A673 (cell line): ENCODE measurements around the gene DZIP1. TPM values are rescaled to one million over a fixed set of nuclear protein-coding genes. Genes with fewer than 3 reads are reported as not detected.

Experiments
- BruUV-seq: library from RNA; stranded (reverse); fragments of 400-500 nt; replicated peaks from 2 replicates; lab custom pipeline; 2021; lab: Mats Ljungman, UMichigan
- CTCF ChIA-PET: fragments of 300-600 bp; sonication (Branson Sonifier 250); formaldehyde crosslinking; loops from one replicate; lab custom pipeline; 2022; ENCODE audit warnings: antibody characterized with exemption; lab: Charles Lee
- POLR2A ChIA-PET: fragments of 300-600 bp; sonication (Branson Sonifier 250); formaldehyde crosslinking; loops from one replicate; lab custom pipeline; 2022; ENCODE audit warnings: antibody characterized with exemption; ENCODE audit not compliant: low non-redundant PET; lab: Charles Lee
- DNase-seq: peaks from one replicate; pipeline ENCODE4 v3.0.0-alpha.2; 2015; ENCODE audit warnings: low spot score
- H3K27ac ChIP-seq: fragments of 200-600 bp; sonication (generic); 2 replicates; pipeline ENCODE4 v1.5.1; 2016; ENCODE audit warnings: mixed run types, low read depth, mild to moderate bottlenecking, mixed read lengths, antibody characterized with exemption, low read length; ENCODE audit not compliant: poor library complexity, severe bottlenecking
- H3K27me3 ChIP-seq: fragments of 200-600 bp; sonication (generic); replicated peaks from 2 replicates; pipeline ENCODE4 v1.6.1; 2017; ENCODE audit warnings: mixed run types, low read depth, mild to moderate bottlenecking, mixed read lengths, antibody characterized with exemption, low read length; ENCODE audit not compliant: insufficient read depth, poor library complexity
- H3K36me3 ChIP-seq: fragments of 200-600 bp; sonication (generic); 2 replicates; pipeline ENCODE4 v1.6.1; 2016; ENCODE audit warnings: mixed run types, mild to moderate bottlenecking, mixed read lengths, antibody characterized with exemption, low read length; ENCODE audit not compliant: insufficient read depth, poor library complexity, severe bottlenecking
- H3K4me1 ChIP-seq: fragments of 200-600 bp; sonication (generic); 2 replicates; pipeline ENCODE4 v1.6.1; 2017; ENCODE audit warnings: mixed run types, mild to moderate bottlenecking, mixed read lengths, antibody characterized with exemption, low read length; ENCODE audit not compliant: insufficient read depth, poor library complexity, severe bottlenecking
- H3K4me3 ChIP-seq: fragments of 200-600 bp; sonication (generic); 2 replicates; pipeline ENCODE4 v1.5.1; 2016; ENCODE audit warnings: low read depth, mixed run types, mild to moderate bottlenecking, mixed read lengths, low read length; ENCODE audit not compliant: poor library complexity, severe bottlenecking
- H3K9me3 ChIP-seq: fragments of 200-600 bp; sonication (generic); 2 replicates; pipeline ENCODE4 v1.6.1; 2016; ENCODE audit warnings: mixed run types, low read depth, mild to moderate bottlenecking, mixed read lengths, antibody characterized with exemption, low read length; ENCODE audit not compliant: poor library complexity, severe bottlenecking
- CTCF ChIP-seq: fragments of 300-800, 200-600 bp; sonication (generic); conservative IDR thresholded peaks from 2 replicates; pipeline ENCODE4 v1.5.1; 2017; ENCODE audit warnings: low read depth, mild to moderate bottlenecking, antibody characterized with exemption, low read length, moderate library complexity, mixed read lengths
- EZH2 ChIP-seq: fragments of 200-600 bp; sonication (generic); IDR thresholded peaks from 2 replicates; pipeline ENCODE4 v1.6.1; 2017; ENCODE audit warnings: borderline replicate concordance, low read depth, mild to moderate bottlenecking, mixed read lengths, antibody characterized with exemption, low read length; ENCODE audit not compliant: poor library complexity, severe bottlenecking
- intact Hi-C: fragments of 100-400 bp; cut with micrococcal nuclease; formaldehyde crosslinking; loops from one replicate; pipeline ENCODE4 v1.10.0; 2022; ENCODE audit not compliant: unreplicated experiment
- total RNA-seq: library from RNA; stranded (reverse); gene quantifications from 2 replicates; pipeline ENCODE4 v1.2.3, GENCODE V29; 2021

DZIP1 gene
- total RNA-seq, 1 experiment from 2014 or later: 6.1 TPM

- H3K27ac ChIP-seq: no peak overlapping the region
- TF ChIP-seq EZH2 (no peak), CTCF (no peak)
- CTCF ChIA-PET: no interaction called here
- no peaks in the 10 kb centered on the region for H3K4me1 ChIP-seq
- H3K36me3 ChIP-seq: no peaks in the 10 kb centered on the region
- DNase-seq: no peak
- intact Hi-C loops: no loop called here
- H3K9me3 ChIP-seq: no peaks in the 10 kb centered on the region
- no peak overlapping the region for H3K4me3 ChIP-seq
- no TSS peak for BruUV-seq
- peaks cover 3% of the 10 kb centered on the region for H3K27me3 ChIP-seq
- POLR2A ChIA-PET: no interaction called here
Measured at GRCh38 chr13:95656386-95657015, 12.0 kb upstream of the DZIP1 start.

GRCh38 chr13:95652821-95653220 is 8.3 kb upstream of the DZIP1 start:
- POLR2A ChIA-PET: no interaction called here
- CTCF ChIA-PET: no interaction called here
- TF ChIP-seq EZH2 (no peak), CTCF (no peak)
- intact Hi-C loops: no loop called here
- DNase-seq: no peak
- H3K9me3 ChIP-seq: no peaks in the 10 kb centered on the region
- no peak overlapping the region for H3K27ac ChIP-seq
- BruUV-seq: no TSS peak
- no peaks in the 10 kb centered on the region for H3K36me3 ChIP-seq
- H3K4me3 ChIP-seq: no peak overlapping the region
- no peaks in the 10 kb centered on the region for H3K4me1 ChIP-seq
- peaks cover 3% of the 10 kb centered on the region for H3K27me3 ChIP-seq

GRCh38 chr13:95652244-95652764 is 7.8 kb upstream of the DZIP1 start:
- no TSS peak for BruUV-seq
- DNase-seq: no peak
- intact Hi-C loops: no loop called here
- H3K27ac ChIP-seq: no peak overlapping the region
- no peaks in the 10 kb centered on the region for H3K9me3 ChIP-seq
- ChIA-PET CTCF (no interaction called here), POLR2A (no interaction called here)
- no peaks in the 10 kb centered on the region for H3K36me3 ChIP-seq
- no peaks in the 10 kb centered on the region for H3K4me1 ChIP-seq
- H3K4me3 ChIP-seq: no peak overlapping the region
- TF ChIP-seq EZH2 (no peak), CTCF (no peak)
- H3K27me3 ChIP-seq: peaks cover 4% of the 10 kb centered on the region
